Activated naive CD8-positive, alpha-beta T cell treated with anti-CD3 and anti-CD28 coated beads, Interleukin-2, amount 10 ng/mL, durations not matched to agents 7 days and 5 days (primary cell): ENCODE results near the gene ICAM2. TPM values are rescaled to one million over a fixed set of nuclear protein-coding genes. Genes with fewer than 3 reads are reported as not detected.
A peak's percentile ranks its signal among the peaks of the same experiment; 100 is the strongest.

ENCODE experiments used
- ATAC-seq: fragments of 150-1000 bp; cut with Tn5 transposase; one replicate; pipeline ENCODE4 v1.10.0; 2021; ENCODE audit warnings: low read depth, moderate library complexity
- POLR2A ChIA-PET: fragments of 350-600 bp; sonication (Branson Sonifier 250); formaldehyde crosslinking; loops from one replicate; lab custom pipeline; 2021; ENCODE audit warnings: antibody characterized with exemption; lab: Charles Lee
- DNase-seq: peaks from one replicate; pipeline ENCODE4 v3.0.0; 2021
- H3K27ac Mint-ChIP-seq: one replicate; pipeline ENCODE4 v1.8.0; 2022; ENCODE audit warnings: mild to moderate bottlenecking, mixed read lengths
- H3K27me3 Mint-ChIP-seq: one replicate; pipeline ENCODE4 v1.8.0; 2022; ENCODE audit warnings: mild to moderate bottlenecking, moderate library complexity, mixed read lengths
- H3K36me3 Mint-ChIP-seq: one replicate; pipeline ENCODE4 v1.8.0; 2021; ENCODE audit warnings: mild to moderate bottlenecking, mixed read lengths
- H3K4me1 Mint-ChIP-seq: one replicate; pipeline ENCODE4 v1.8.0; 2021; ENCODE audit warnings: mixed read lengths
- H3K4me3 Mint-ChIP-seq: one replicate; pipeline ENCODE4 v1.8.0; 2022; ENCODE audit warnings: mild to moderate bottlenecking, moderate library complexity, mixed read lengths
- H3K9me3 Mint-ChIP-seq: one replicate; pipeline ENCODE4 v1.8.0; 2021; ENCODE audit warnings: mixed read lengths
- total RNA-seq, 2 experiments: library from RNA; stranded (reverse); gene quantifications; one replicate each; pipeline ENCODE4 v1.2.3, GENCODE V29; 2021

ICAM2 gene
- total RNA-seq, 2 experiments from 2014 or later = 59.0 to 61.7 TPM

- Mint-ChIP-seq H3K4me3 (peak overlapping the region; percentile 9), H3K9me3 (no peaks in the 10 kb centered on the region), H3K36me3 (peaks cover 2% of the 10 kb centered on the region), H3K27me3 (peaks cover 26% of the 10 kb centered on the region), H3K4me1 (peaks cover 27% of the 10 kb centered on the region), H3K27ac (no peak overlapping the region)
- ATAC-seq = no peak
- DNase-seq = peak; percentile 23
- POLR2A ChIA-PET = interaction anchor here (1.0 kb wide), 1 partner anchor 29 kb away, joined by 5 read pairs; no protein-coding TSS in a partner anchor
Measured at GRCh38 chr17:63996430-63997182, 23.8 kb downstream of the ICAM2 start.

GRCh38 chr17:63995626-63996025 is 24.8 kb downstream of the ICAM2 start:
- Mint-ChIP-seq H3K9me3 (no peaks in the 10 kb centered on the region), H3K27me3 (peaks cover 32% of the 10 kb centered on the region), H3K4me1 (peaks cover 28% of the 10 kb centered on the region), H3K4me3 (no peak overlapping the region), H3K36me3 (peaks cover 2% of the 10 kb centered on the region), H3K27ac (no peak overlapping the region)
- DNase-seq = peak; percentile 24
- POLR2A ChIA-PET = interaction anchor here (2.6 kb wide), 1 partner anchor 30 kb away, joined by 7 read pairs; no protein-coding TSS in a partner anchor
- ATAC-seq = no peak

- no peak overlapping the region for H3K4me3 Mint-ChIP-seq
- ATAC-seq = peak; percentile 19
Measured at GRCh38 chr17:63993368-63993985, 27.0 kb downstream of the ICAM2 start.

GRCh38 chr17:63991611-63992010 is 28.8 kb downstream of the ICAM2 start:
- peaks cover 2% of the 10 kb centered on the region for H3K36me3 Mint-ChIP-seq
- no peaks in the 10 kb centered on the region for H3K9me3 Mint-ChIP-seq
- POLR2A ChIA-PET = no interaction called here
- no peak overlapping the region for H3K27ac Mint-ChIP-seq
- peaks cover 28% of the 10 kb centered on the region for H3K27me3 Mint-ChIP-seq
- H3K4me1 Mint-ChIP-seq = peaks cover 26% of the 10 kb centered on the region
- DNase-seq = no peak
- H3K4me3 Mint-ChIP-seq = no peak overlapping the region
- ATAC-seq = no peak

More at GRCh38 chr17:63993368-63993985, 27.0 kb downstream of the ICAM2 start:
- H3K27ac Mint-ChIP-seq = no peak overlapping the region
- peaks cover 2% of the 10 kb centered on the region for H3K36me3 Mint-ChIP-seq
- H3K27me3 Mint-ChIP-seq = peaks cover 32% of the 10 kb centered on the region
- peak; percentile 41 for DNase-seq
- H3K4me1 Mint-ChIP-seq = peaks cover 34% of the 10 kb centered on the region
- POLR2A ChIA-PET = interaction anchor here (1.5 to 2.6 kb wide), 2 partner anchors 27 to 32 kb away, joined by 7 read pairs; partner anchors contain the start of gene ICAM2
- H3K9me3 Mint-ChIP-seq = no peaks in the 10 kb centered on the region

- Mint-ChIP-seq H3K36me3 (peaks cover 2% of the 10 kb centered on the region), H3K27me3 (peaks cover 18% of the 10 kb centered on the region), H3K4me3 (no peak overlapping the region), H3K9me3 (no peaks in the 10 kb centered on the region), H3K4me1 (peaks cover 33% of the 10 kb centered on the region), H3K27ac (no peak overlapping the region)
- no peak for ATAC-seq
- POLR2A ChIA-PET = interaction anchor here (1.1 to 1.4 kb wide), 3 partner anchors 23 to 71 kb away, joined by 3 to 8 read pairs (median 8); partner anchors contain the start of gene GH1
- no peak for DNase-seq
Measured at GRCh38 chr17:63989622-63990345, 30.6 kb downstream of the ICAM2 start.

GRCh38 chr17:63988741-63989621 is 31.5 kb downstream of the ICAM2 start:
- H3K9me3 Mint-ChIP-seq = no peaks in the 10 kb centered on the region
- POLR2A ChIA-PET = interaction anchor here (1.0 kb wide), 1 partner anchor 31 kb away, joined by 4 read pairs; the partner anchor contains the start of gene ICAM2
- DNase-seq = no peak
- H3K4me3 Mint-ChIP-seq = no peak overlapping the region
- H3K36me3 Mint-ChIP-seq = peaks cover 2% of the 10 kb centered on the region
- peaks cover 32% of the 10 kb centered on the region for H3K4me1 Mint-ChIP-seq
- no peak for ATAC-seq
- H3K27me3 Mint-ChIP-seq = peaks cover 14% of the 10 kb centered on the region
- no peak overlapping the region for H3K27ac Mint-ChIP-seq

GRCh38 chr17:63988127-63988478 is 32.3 kb downstream of the ICAM2 start:
- ATAC-seq (no peak), DNase-seq (no peak)
- Mint-ChIP-seq H3K9me3 (no peaks in the 10 kb centered on the region), H3K27me3 (peaks cover 14% of the 10 kb centered on the region), H3K36me3 (peaks cover 2% of the 10 kb centered on the region), H3K27ac (no peak overlapping the region), H3K4me3 (no peak overlapping the region), H3K4me1 (peaks cover 25% of the 10 kb centered on the region)
- POLR2A ChIA-PET = interaction anchor here (1.0 kb wide), 1 partner anchor 32 kb away, joined by 4 read pairs; the partner anchor contains the start of gene ICAM2

- peaks cover 3% of the 10 kb centered on the region for H3K36me3 Mint-ChIP-seq
- ATAC-seq (no peak), DNase-seq (no peak)
- POLR2A ChIA-PET = interaction anchor here (1.0 kb wide), 1 partner anchor 33 kb away, joined by 4 read pairs; the partner anchor contains the start of gene ICAM2
- H3K4me3 Mint-ChIP-seq = no peak overlapping the region
- H3K27me3 Mint-ChIP-seq = peaks cover 10% of the 10 kb centered on the region
- no peak overlapping the region for H3K27ac Mint-ChIP-seq
- peaks cover 21% of the 10 kb centered on the region for H3K4me1 Mint-ChIP-seq
- H3K9me3 Mint-ChIP-seq = peaks cover 4% of the 10 kb centered on the region
Measured at GRCh38 chr17:63987221-63988126, 33.0 kb downstream of the ICAM2 start.

GRCh38 chr17:63986821-63987220 is 33.6 kb downstream of the ICAM2 start:
- no peak overlapping the region for H3K27ac Mint-ChIP-seq
- H3K4me1 Mint-ChIP-seq = peaks cover 15% of the 10 kb centered on the region
- peaks cover 3% of the 10 kb centered on the region for H3K36me3 Mint-ChIP-seq
- POLR2A ChIA-PET = no interaction called here
- H3K27me3 Mint-ChIP-seq = peaks cover 7% of the 10 kb centered on the region
- peaks cover 6% of the 10 kb centered on the region for H3K9me3 Mint-ChIP-seq
- ATAC-seq = no peak
- H3K4me3 Mint-ChIP-seq = no peak overlapping the region
- DNase-seq = no peak

GRCh38 chr17:63985387-63986140 is 34.9 kb downstream of the ICAM2 start:
- DNase-seq = peak; percentile 33
- Mint-ChIP-seq H3K4me1 (peaks cover 13% of the 10 kb centered on the region), H3K27me3 (no peaks in the 10 kb centered on the region), H3K27ac (peak overlapping the region; percentile 78), H3K4me3 (no peak overlapping the region), H3K36me3 (peaks cover 3% of the 10 kb centered on the region), H3K9me3 (peaks cover 6% of the 10 kb centered on the region)
- POLR2A ChIA-PET = interaction anchor here (0.5 kb wide), 1 partner anchor 10 kb away, joined by 5 read pairs; no protein-coding TSS in a partner anchor
- ATAC-seq = no peak
